HepG2 (cell line): Measurements from ENCODE around the gene HSD3B7. TPM values are rescaled to one million over a fixed set of nuclear protein-coding genes. Genes with fewer than 3 reads are reported as not detected.

Experiments used
- ATF1 ChIP-seq: IDR thresholded peaks from 2 replicates; pipeline ENCODE4 v1.6.1; 2016; ENCODE audit warnings: mild to moderate bottlenecking, control low read depth
- CCDC6 ChIP-seq: sonication (generic); formaldehyde crosslinking; IDR thresholded peaks from 2 replicates; pipeline ENCODE4 v1.8.1; 2022; ENCODE audit warnings: mild to moderate bottlenecking, missing genetic modification reagents, moderate library complexity
- ELF3 ChIP-seq: IDR thresholded peaks from 2 replicates; pipeline ENCODE4 v1.6.1; 2016; ENCODE audit warnings: missing genetic modification reagents, missing compliant biosample characterization
- FOXC1 ChIP-seq: sonication (generic); formaldehyde crosslinking; IDR thresholded peaks from 2 replicates; pipeline ENCODE4 v1.8.0; 2022; ENCODE audit warnings: mild to moderate bottlenecking, missing genetic modification reagents, borderline replicate concordance
- NFIB ChIP-seq: sonication (generic); formaldehyde crosslinking; IDR thresholded peaks from 2 replicates; pipeline ENCODE4 v1.9.0; 2021; ENCODE audit warnings: missing genetic modification reagents, mild to moderate bottlenecking, borderline replicate concordance
- POLR2AphosphoS5 ChIP-seq: IDR thresholded peaks from 2 replicates; pipeline ENCODE4 v1.6.1; 2012; ENCODE audit warnings: low read depth, low read length
- PRPF4 ChIP-seq: fragments of 200-400 bp; formaldehyde crosslinking; IDR thresholded peaks from 2 replicates; pipeline ENCODE4 v1.6.1; 2016; ENCODE audit warnings: low read length, low read depth; ENCODE audit not compliant: poor library complexity, severe bottlenecking
- SATB2 ChIP-seq: sonication (generic); formaldehyde crosslinking; IDR thresholded peaks from 2 replicates; pipeline ENCODE4 v1.5.0; 2020; ENCODE audit warnings: missing genetic modification reagents
- ZFY ChIP-seq: sonication (generic); formaldehyde crosslinking; IDR thresholded peaks from 2 replicates; pipeline ENCODE4 v1.4.0; 2020; ENCODE audit warnings: missing genetic modification reagents
- ZKSCAN8 ChIP-seq: IDR thresholded peaks from 2 replicates; pipeline ENCODE4 v1.6.1; 2016; ENCODE audit warnings: borderline replicate concordance, missing genetic modification reagents, missing compliant biosample characterization
- ZNF138 ChIP-seq: sonication (generic); formaldehyde crosslinking; IDR thresholded peaks from 2 replicates; pipeline ENCODE4 v1.5.0; 2020; ENCODE audit warnings: mild to moderate bottlenecking, low read depth, missing genetic modification reagents
- ZNF446 ChIP-seq: sonication (generic); formaldehyde crosslinking; IDR thresholded peaks from 2 replicates; pipeline ENCODE4 v1.5.0; 2020; ENCODE audit warnings: mild to moderate bottlenecking, missing genetic modification reagents
- ZNF790 ChIP-seq: sonication (generic); formaldehyde crosslinking; IDR thresholded peaks from 2 replicates; pipeline ENCODE4 v1.8.0; 2022; ENCODE audit warnings: missing genetic modification reagents, mild to moderate bottlenecking, borderline replicate concordance
- polyA plus RNA-seq, 8 experiments: library from polyadenylated mRNA; depleted of rRNA in 3 of 8; stranded (reverse) in 7 of 8; unstranded in 1 of 8; fragments of >200 nt; fragmentation: Illumina TruSeq in 4 of 8; extraction: Trizol in 4 of 8; gene quantifications; 2 replicates each; pipeline versions ENCODE4 v1.2.1 to v1.2.3, GENCODE V29; 2011 to 2016; ENCODE audit warnings: low read depth in 4 of 8, missing spikeins in 1 of 8, mixed read lengths in 1 of 8; ENCODE audit not compliant: insufficient read depth in 1 of 8
- total RNA-seq, 5 experiments: library from RNA; depleted of rRNA; stranded (reverse); fragments of >200 nt; fragmentation: Illumina TruSeq; extraction: Trizol; gene quantifications; 2 replicates each; pipeline ENCODE4 v1.2.3, GENCODE V29; 2016; ENCODE audit warnings: low read depth in 1 of 5
- TF ChIP-seq, protein P1 (sequence below): sonication (generic); formaldehyde crosslinking; IDR thresholded peaks from 2 replicates; pipeline ENCODE4 v1.5.1; 2020; ENCODE audit warnings: missing genetic modification reagents, mild to moderate bottlenecking, borderline replicate concordance
- TF ChIP-seq, protein P2 (sequence below): sonication (generic); formaldehyde crosslinking; conservative IDR thresholded peaks from 2 replicates; pipeline ENCODE4 v1.4.0; 2020; ENCODE audit warnings: missing genetic modification reagents
- TF ChIP-seq, protein P3 (sequence below): sonication (generic); formaldehyde crosslinking; IDR thresholded peaks from 2 replicates; pipeline ENCODE4 v1.4.0; 2020; ENCODE audit warnings: missing genetic modification reagents, mild to moderate bottlenecking, borderline replicate concordance
- TF ChIP-seq, protein P4 (sequence below): sonication (generic); formaldehyde crosslinking; IDR thresholded peaks from 2 replicates; pipeline ENCODE4 v1.4.0; 2020; ENCODE audit warnings: mild to moderate bottlenecking, missing genetic modification reagents
- TF ChIP-seq, protein P5 (sequence below), 2 experiments: sonication (generic) in 1 of 2; formaldehyde crosslinking in 1 of 2; IDR thresholded peaks; 2 replicates each; pipeline versions ENCODE4 v1.4.0 to v1.6.1; 2018 to 2020; ENCODE audit warnings: missing genetic modification reagents in 2 of 2, borderline replicate concordance in 1 of 2, low read depth in 1 of 2, mild to moderate bottlenecking in 1 of 2, missing biosample characterization in 1 of 2

The HSD3B7 gene
- total and polyA plus RNA-seq, 2 of the 13 experiments (the other 11 are each of a cell fraction or from before 2014, with no cell fraction given) = 32.9 to 69.7 TPM

DNA sequence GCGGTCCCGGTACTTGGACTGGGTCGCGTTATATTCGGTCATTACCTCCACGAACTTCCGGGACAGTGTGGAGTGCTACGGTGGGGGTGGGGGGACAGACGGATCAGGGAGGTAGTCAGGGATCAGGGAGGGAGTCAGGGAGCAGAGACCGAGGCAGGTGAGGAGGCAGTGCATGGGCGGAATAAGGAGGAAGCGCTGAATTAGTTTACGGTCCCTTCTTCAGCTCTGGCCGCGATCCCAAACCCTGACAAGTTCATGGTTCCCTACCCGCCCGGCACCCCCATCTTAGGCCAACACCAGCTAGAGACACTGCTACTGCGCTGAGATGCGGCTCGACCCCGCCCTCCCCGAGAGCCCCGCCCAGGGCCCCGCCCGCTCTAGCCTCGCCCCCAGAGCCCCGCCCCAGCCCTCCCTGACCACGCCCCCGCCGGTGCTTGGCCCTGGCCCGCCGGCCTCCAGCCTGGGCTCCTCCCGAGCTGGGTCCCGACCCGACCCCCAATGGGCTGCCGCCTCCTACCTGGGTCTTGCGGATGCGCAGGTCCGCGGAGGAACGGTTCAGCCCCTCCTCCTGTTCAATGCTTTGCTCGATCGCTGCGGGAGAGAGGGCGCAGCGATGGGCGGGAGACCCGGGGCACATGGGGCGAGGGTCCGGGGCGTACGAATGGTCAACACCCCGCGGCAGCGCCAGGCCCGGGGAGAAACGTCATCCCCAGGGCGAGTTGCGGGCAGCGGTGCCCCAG, 12.1 kb downstream of the HSD3B7 start (continued):
- TF ChIP-seq, protein P1, sequence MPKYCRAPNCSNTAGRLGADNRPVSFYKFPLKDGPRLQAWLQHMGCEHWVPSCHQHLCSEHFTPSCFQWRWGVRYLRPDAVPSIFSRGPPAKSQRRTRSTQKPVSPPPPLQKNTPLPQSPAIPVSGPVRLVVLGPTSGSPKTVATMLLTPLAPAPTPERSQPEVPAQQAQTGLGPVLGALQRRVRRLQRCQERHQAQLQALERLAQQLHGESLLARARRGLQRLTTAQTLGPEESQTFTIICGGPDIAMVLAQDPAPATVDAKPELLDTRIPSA (CRISPR knock-in tag) = no peak
- TF ChIP-seq ELF3 (CRISPR knock-in tag) = no peak; the same call in 1 of the 2 replicates
- peak; percentile 49; the same call in 1 of the 2 replicates for TF ChIP-seq ZNF138 (CRISPR knock-in tag)
- no peak; the same call in 1 of the 2 replicates for TF ChIP-seq ZNF790
- TF ChIP-seq SATB2 = no peak
- no peak; the same call in 1 of the 2 replicates for TF ChIP-seq ZKSCAN8 (CRISPR knock-in tag)
- no peak for TF ChIP-seq ZNF446 (CRISPR knock-in tag)
- no peak for TF ChIP-seq NFIB (CRISPR knock-in tag)
- TF ChIP-seq CCDC6 (CRISPR knock-in tag) = no peak; the same call in 1 of the 2 replicates
- peak; percentile 60 for TF ChIP-seq ZFY
- TF ChIP-seq, protein P2, sequence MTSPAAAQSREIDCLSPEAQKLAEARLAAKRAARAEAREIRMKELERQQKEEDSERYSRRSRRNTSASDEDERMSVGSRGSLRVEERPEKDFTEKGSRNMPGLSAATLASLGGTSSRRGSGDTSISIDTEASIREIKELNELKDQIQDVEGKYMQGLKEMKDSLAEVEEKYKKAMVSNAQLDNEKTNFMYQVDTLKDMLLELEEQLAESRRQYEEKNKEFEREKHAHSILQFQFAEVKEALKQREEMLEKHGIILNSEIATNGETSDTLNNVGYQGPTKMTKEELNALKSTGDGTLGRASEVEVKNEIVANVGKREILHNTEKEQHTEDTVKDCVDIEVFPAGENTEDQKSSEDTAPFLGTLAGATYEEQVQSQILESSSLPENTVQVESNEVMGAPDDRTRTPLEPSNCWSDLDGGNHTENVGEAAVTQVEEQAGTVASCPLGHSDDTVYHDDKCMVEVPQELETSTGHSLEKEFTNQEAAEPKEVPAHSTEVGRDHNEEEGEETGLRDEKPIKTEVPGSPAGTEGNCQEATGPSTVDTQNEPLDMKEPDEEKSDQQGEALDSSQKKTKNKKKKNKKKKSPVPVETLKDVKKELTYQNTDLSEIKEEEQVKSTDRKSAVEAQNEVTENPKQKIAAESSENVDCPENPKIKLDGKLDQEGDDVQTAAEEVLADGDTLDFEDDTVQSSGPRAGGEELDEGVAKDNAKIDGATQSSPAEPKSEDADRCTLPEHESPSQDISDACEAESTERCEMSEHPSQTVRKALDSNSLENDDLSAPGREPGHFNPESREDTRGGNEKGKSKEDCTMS (CRISPR knock-in tag) = no peak
- TF ChIP-seq, protein P3, sequence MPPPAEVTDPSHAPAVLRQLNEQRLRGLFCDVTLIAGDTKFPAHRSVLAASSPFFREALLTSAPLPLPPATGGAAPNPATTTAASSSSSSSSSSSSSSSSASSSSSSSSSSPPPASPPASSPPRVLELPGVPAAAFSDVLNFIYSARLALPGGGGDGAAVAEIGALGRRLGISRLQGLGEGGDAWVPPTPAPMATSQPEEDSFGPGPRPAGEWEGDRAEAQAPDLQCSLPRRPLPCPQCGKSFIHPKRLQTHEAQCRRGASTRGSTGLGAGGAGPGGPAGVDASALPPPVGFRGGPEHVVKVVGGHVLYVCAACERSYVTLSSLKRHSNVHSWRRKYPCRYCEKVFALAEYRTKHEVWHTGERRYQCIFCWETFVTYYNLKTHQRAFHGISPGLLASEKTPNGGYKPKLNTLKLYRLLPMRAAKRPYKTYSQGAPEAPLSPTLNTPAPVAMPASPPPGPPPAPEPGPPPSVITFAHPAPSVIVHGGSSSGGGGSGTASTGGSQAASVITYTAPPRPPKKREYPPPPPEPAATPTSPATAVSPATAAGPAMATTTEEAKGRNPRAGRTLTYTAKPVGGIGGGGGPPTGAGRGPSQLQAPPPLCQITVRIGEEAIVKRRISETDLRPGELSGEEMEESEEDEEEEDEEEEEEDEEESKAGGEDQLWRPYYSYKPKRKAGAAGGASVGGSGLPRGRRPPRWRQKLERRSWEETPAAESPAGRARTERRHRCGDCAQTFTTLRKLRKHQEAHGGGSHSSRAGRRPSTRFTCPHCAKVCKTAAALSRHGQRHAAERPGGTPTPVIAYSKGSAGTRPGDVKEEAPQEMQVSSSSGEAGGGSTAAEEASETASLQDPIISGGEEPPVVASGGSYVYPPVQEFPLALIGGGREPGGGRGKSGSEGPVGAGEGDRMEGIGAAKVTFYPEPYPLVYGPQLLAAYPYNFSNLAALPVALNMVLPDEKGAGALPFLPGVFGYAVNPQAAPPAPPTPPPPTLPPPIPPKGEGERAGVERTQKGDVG (CRISPR knock-in tag) = no peak
- TF ChIP-seq POLR2AphosphoS5 = peak; percentile 83
- TF ChIP-seq, protein P4, sequence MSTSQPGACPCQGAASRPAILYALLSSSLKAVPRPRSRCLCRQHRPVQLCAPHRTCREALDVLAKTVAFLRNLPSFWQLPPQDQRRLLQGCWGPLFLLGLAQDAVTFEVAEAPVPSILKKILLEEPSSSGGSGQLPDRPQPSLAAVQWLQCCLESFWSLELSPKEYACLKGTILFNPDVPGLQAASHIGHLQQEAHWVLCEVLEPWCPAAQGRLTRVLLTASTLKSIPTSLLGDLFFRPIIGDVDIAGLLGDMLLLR (CRISPR knock-in tag) = 0 out of 2 replicates have a peak, but pooled peaks have one; percentile 2
- TF ChIP-seq FOXC1 (CRISPR knock-in tag) = peak; percentile 80
- TF ChIP-seq, protein P5, sequence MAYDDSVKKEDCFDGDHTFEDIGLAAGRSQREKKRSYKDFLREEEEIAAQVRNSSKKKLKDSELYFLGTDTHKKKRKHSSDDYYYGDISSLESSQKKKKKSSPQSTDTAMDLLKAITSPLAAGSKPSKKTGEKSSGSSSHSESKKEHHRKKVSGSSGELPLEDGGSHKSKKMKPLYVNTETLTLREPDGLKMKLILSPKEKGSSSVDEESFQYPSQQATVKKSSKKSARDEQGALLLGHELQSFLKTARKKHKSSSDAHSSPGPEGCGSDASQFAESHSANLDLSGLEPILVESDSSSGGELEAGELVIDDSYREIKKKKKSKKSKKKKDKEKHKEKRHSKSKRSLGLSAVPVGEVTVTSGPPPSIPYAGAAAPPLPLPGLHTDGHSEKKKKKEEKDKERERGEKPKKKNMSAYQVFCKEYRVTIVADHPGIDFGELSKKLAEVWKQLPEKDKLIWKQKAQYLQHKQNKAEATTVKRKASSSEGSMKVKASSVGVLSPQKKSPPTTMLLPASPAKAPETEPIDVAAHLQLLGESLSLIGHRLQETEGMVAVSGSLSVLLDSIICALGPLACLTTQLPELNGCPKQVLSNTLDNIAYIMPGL (CRISPR knock-in tag; IDR thresholded peaks at IDR 0.05; ENCODE audit: borderline replicate concordance in 1 of 2, low read depth in 1 of 2) = peak in 1 of 2 experiments; percentile 43; a peak in 1 of 4 replicates
- no peak for TF ChIP-seq PRPF4
- TF ChIP-seq ATF1 = no peak
